H9 (cell line): ENCODE data around the gene COX10. TPM values are rescaled to one million over a fixed set of nuclear protein-coding genes. Genes with fewer than 3 reads are reported as not detected.

ENCODE experiments used
- DNase-seq: peaks from one replicate; pipeline ENCODE4 v3.0.0-alpha.2; 2017
- H2AFZ ChIP-seq: one replicate; pipeline ENCODE4 v1.6.1; 2013; ENCODE audit warnings: mild to moderate bottlenecking, low read length, control low read depth, moderate library complexity
- H2AK5ac ChIP-seq: 2 replicates; pipeline ENCODE4 v1.6.1; 2013; ENCODE audit warnings: low read length, control low read depth, mixed read lengths; ENCODE audit not compliant: insufficient read length
- H2BK120ac ChIP-seq: one replicate; pipeline ENCODE4 v1.6.1; 2013; ENCODE audit warnings: low read depth, mild to moderate bottlenecking, low read length, control low read depth, inconsistent platforms; ENCODE audit not compliant: poor library complexity, severe bottlenecking
- H2BK12ac ChIP-seq: 2 replicates; pipeline ENCODE4 v1.6.1; 2013; ENCODE audit warnings: low read length, control low read depth, mixed read lengths, low read depth; ENCODE audit not compliant: insufficient read length
- H2BK15ac ChIP-seq: 2 replicates; pipeline ENCODE4 v1.6.1; 2013; ENCODE audit warnings: low read depth, low read length, control low read depth
- H2BK20ac ChIP-seq: one replicate; pipeline ENCODE4 v1.6.1; 2013; ENCODE audit warnings: low read depth, mild to moderate bottlenecking, low read length, control low read depth, inconsistent platforms; ENCODE audit not compliant: poor library complexity, severe bottlenecking
- H2BK5ac ChIP-seq: 2 replicates; pipeline ENCODE4 v1.6.1; 2013; ENCODE audit warnings: low read length, control low read depth, mixed read lengths; ENCODE audit not compliant: insufficient read length
- H3K14ac ChIP-seq: 2 replicates; pipeline ENCODE4 v1.6.1; 2013; ENCODE audit warnings: low read length, control low read depth; ENCODE audit not compliant: insufficient read depth
- H3K18ac ChIP-seq: 2 replicates; pipeline ENCODE4 v1.6.1; 2013; ENCODE audit warnings: low read depth, mild to moderate bottlenecking, mixed read lengths, low read length, control low read depth; ENCODE audit not compliant: insufficient read length
- H3K23ac ChIP-seq: 2 replicates; pipeline ENCODE4 v1.6.1; 2013; ENCODE audit warnings: low read length, control low read depth, mixed read lengths, low read depth; ENCODE audit not compliant: insufficient read length
- H3K23me2 ChIP-seq: 2 replicates; pipeline ENCODE4 v1.6.1; 2013; ENCODE audit warnings: low read depth, mild to moderate bottlenecking, mixed read lengths, low read length, control low read depth; ENCODE audit not compliant: insufficient read length, poor library complexity, severe bottlenecking
- H3K27ac ChIP-seq: 2 replicates; pipeline ENCODE4 v1.5.1; 2013; ENCODE audit warnings: low read length, control low read depth, mixed read lengths, low read depth; ENCODE audit not compliant: insufficient read length
- H3K27me3 ChIP-seq: 2 replicates; pipeline ENCODE4 v1.6.1; 2013; ENCODE audit warnings: low read length, control low read depth, inconsistent platforms; ENCODE audit not compliant: insufficient read depth
- H3K4ac ChIP-seq: 2 replicates; pipeline ENCODE4 v1.6.1; 2013; ENCODE audit warnings: low read depth, mild to moderate bottlenecking, control low read depth, inconsistent platforms, low read length, moderate library complexity
- H3K4me1 ChIP-seq: 2 replicates; pipeline ENCODE4 v1.6.1; 2013; ENCODE audit warnings: low read length, control low read depth, inconsistent platforms; ENCODE audit not compliant: insufficient read depth
- H3K4me2 ChIP-seq: 2 replicates; pipeline ENCODE4 v1.6.1; 2013; ENCODE audit warnings: low read length, control low read depth, mixed read lengths; ENCODE audit not compliant: insufficient read length, insufficient read depth
- H3K56ac ChIP-seq: 2 replicates; pipeline ENCODE4 v1.6.1; 2013; ENCODE audit warnings: low read depth, mild to moderate bottlenecking, mixed read lengths, low read length, control low read depth; ENCODE audit not compliant: insufficient read length
- H3K79me1 ChIP-seq: 2 replicates; pipeline ENCODE4 v1.6.1; 2013; ENCODE audit warnings: low read depth, mild to moderate bottlenecking, moderate library complexity, low read length, control low read depth, inconsistent platforms; ENCODE audit not compliant: insufficient read depth, poor library complexity, severe bottlenecking
- H3K79me2 ChIP-seq: 2 replicates; pipeline ENCODE4 v1.6.1; 2013; ENCODE audit warnings: low read length, control low read depth, inconsistent platforms; ENCODE audit not compliant: insufficient read depth
- H3K9ac ChIP-seq: 2 replicates; pipeline ENCODE4 v1.6.1; 2013; ENCODE audit warnings: low read length, control low read depth, mixed read lengths; ENCODE audit not compliant: insufficient read length; ENCODE audit errors: extremely low read depth
- H3K9me3 ChIP-seq: one replicate; pipeline ENCODE4 v1.6.1; 2013; ENCODE audit warnings: low read depth, low read length, inconsistent platforms; ENCODE audit not compliant: control insufficient read depth
- H3T11ph ChIP-seq: one replicate; pipeline ENCODE4 v1.6.1; 2013; ENCODE audit warnings: mild to moderate bottlenecking, low read length, control low read depth, inconsistent platforms
- H4K20me1 ChIP-seq: one replicate; pipeline ENCODE4 v1.6.1; 2013; ENCODE audit not compliant: control insufficient read depth, insufficient read length, insufficient read depth
- H4K5ac ChIP-seq: 2 replicates; pipeline ENCODE4 v1.6.1; 2013; ENCODE audit warnings: low read depth, mild to moderate bottlenecking, mixed read lengths, low read length, control low read depth; ENCODE audit not compliant: insufficient read length
- H4K8ac ChIP-seq: replicated peaks from 2 replicates; pipeline ENCODE4 v1.6.1; 2013; ENCODE audit warnings: low read length, control low read depth, mixed read lengths, low read depth; ENCODE audit not compliant: insufficient read length
- H4K91ac ChIP-seq: 2 replicates; pipeline ENCODE4 v1.6.1; 2013; ENCODE audit warnings: low read depth, mild to moderate bottlenecking, moderate library complexity, mixed read lengths, low read length, control low read depth; ENCODE audit not compliant: insufficient read length
- H3K27ac Mint-ChIP-seq, 3 experiments: 2 replicates in 2 of 3; 3 replicates in 1 of 3; pipeline ENCODE4 v1.8.0; 2020 to 2021; ENCODE audit warnings: mixed read lengths in 3 of 3, mild to moderate bottlenecking in 1 of 3, moderate library complexity in 1 of 3
- H3K27me3 Mint-ChIP-seq: 2 replicates; pipeline ENCODE4 v1.8.0; 2021; ENCODE audit warnings: low read depth, mild to moderate bottlenecking, moderate library complexity, mixed read lengths
- H3K36me3 Mint-ChIP-seq, 3 experiments: 2 replicates in 2 of 3; 3 replicates in 1 of 3; pipeline ENCODE4 v1.8.0; 2020 to 2021; ENCODE audit warnings: low read depth in 3 of 3, mixed read lengths in 3 of 3; ENCODE audit not compliant: insufficient read depth in 1 of 3
- H3K4me1 Mint-ChIP-seq, 2 experiments: 2 replicates each; pipeline ENCODE4 v1.8.0; 2020; ENCODE audit warnings: mixed read lengths in 2 of 2
- H3K4me3 Mint-ChIP-seq, 2 experiments: 2 replicates in 1 of 2; 3 replicates in 1 of 2; pipeline ENCODE4 v1.8.0; 2020 to 2021; ENCODE audit warnings: mild to moderate bottlenecking in 2 of 2, mixed read lengths in 2 of 2, moderate library complexity in 1 of 2
- H3K9me3 Mint-ChIP-seq, 2 experiments: 2 replicates in 1 of 2; 3 replicates in 1 of 2; pipeline ENCODE4 v1.8.0; 2020; ENCODE audit warnings: mild to moderate bottlenecking in 2 of 2, mixed read lengths in 2 of 2, moderate library complexity in 1 of 2
- WGBS: extraction: QIAGEN DNeasy Blood & Tissue Kit; methylation state at CpG from one replicate; pipeline ENCODE4 v1.1.7; 2013; ENCODE audit warnings: missing lambda C conversion rate, low lambda C conversion rate, mixed read lengths; ENCODE audit not compliant: insufficient read length; ENCODE audit errors: extremely low coverage; 5-methylcytosine and 5-hydroxymethylcytosine counted together
- total RNA-seq: library from RNA; stranded (reverse); gene quantifications from 2 replicates; pipeline ENCODE4 v1.2.1, GENCODE V29; 2021
- TF ChIP-seq, protein P1 (sequence below): fragments of 200-600 bp; sonication (generic); conservative IDR thresholded peaks from 3 replicates; pipeline ENCODE4 v1.8.0; 2021; ENCODE audit warnings: antibody characterized with exemption, mild to moderate bottlenecking

The COX10 gene
- total RNA-seq, 1 experiment from 2014 or later: 20.6 TPM

DNA sequence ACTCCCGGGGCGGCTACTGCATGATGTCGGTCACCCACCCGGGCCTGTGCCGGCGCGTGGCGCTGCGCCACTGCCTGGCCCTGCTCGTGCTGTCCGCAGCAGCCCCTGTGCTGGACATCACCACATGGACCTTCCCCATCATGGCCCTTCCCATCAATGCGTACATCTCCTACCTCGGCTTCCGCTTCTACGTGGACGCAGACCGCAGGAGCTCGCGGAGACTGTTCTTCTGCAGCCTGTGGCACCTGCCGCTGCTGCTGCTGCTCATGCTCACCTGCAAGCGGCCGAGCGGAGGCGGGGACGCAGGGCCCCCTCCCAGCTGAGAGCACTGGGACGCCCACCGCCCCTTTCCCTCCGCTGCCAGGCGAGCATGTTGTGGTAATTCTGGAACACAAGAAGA, 137.6 kb downstream of the COX10 start:
- H3K18ac ChIP-seq: no peak overlapping the region
- H3K79me1 ChIP-seq: no peaks in the 10 kb centered on the region
- no peak overlapping the region for H3K4ac ChIP-seq
- H3K14ac ChIP-seq: no peak overlapping the region
- no peak overlapping the region for H3K9ac ChIP-seq
- H4K8ac ChIP-seq: no peak overlapping the region
- H4K5ac ChIP-seq: no peak overlapping the region
- H2BK120ac ChIP-seq: no peak overlapping the region
- peaks cover 6% of the 10 kb centered on the region for H3K9me3 ChIP-seq
- no peak overlapping the region for H3T11ph ChIP-seq
- WGBS: no CpG with 5 or more reads among the region's 29 CpGs
- H3K4me2 ChIP-seq: no peak overlapping the region
- H3K56ac ChIP-seq: no peak overlapping the region
- peaks cover 12 to 14% of the 10 kb centered on the region in 2 experiments for H3K9me3 Mint-ChIP-seq
- H2BK12ac ChIP-seq: no peak overlapping the region
- no peak overlapping the region for H2BK20ac ChIP-seq
- no peaks in the 10 kb centered on the region for H3K79me2 ChIP-seq
- peak; percentile 25 for DNase-seq
- H3K4me1 ChIP-seq: no peaks in the 10 kb centered on the region
- H4K91ac ChIP-seq: no peak overlapping the region
- H2AK5ac ChIP-seq: no peak overlapping the region
- H3K23ac ChIP-seq: no peak overlapping the region
- H3K4me1 Mint-ChIP-seq: peaks cover 2 to 7% of the 10 kb centered on the region in 2 experiments
- H3K23me2 ChIP-seq: no peaks in the 10 kb centered on the region
- H3K27ac Mint-ChIP-seq: no peak overlapping the region
- H3K36me3 Mint-ChIP-seq: peaks cover 18 to 28% (median 22%) of the 10 kb centered on the region in 3 experiments
- H2BK15ac ChIP-seq: no peak overlapping the region
- no peaks in the 10 kb centered on the region for H4K20me1 ChIP-seq
- H2AFZ ChIP-seq: no peak overlapping the region
- no peaks in the 10 kb centered on the region for H3K27me3 ChIP-seq
- no peaks in the 10 kb centered on the region for H3K27me3 Mint-ChIP-seq
- H3K4me3 Mint-ChIP-seq: no peak overlapping the region
- H2BK5ac ChIP-seq: no peak overlapping the region
- TF ChIP-seq, protein P1, sequence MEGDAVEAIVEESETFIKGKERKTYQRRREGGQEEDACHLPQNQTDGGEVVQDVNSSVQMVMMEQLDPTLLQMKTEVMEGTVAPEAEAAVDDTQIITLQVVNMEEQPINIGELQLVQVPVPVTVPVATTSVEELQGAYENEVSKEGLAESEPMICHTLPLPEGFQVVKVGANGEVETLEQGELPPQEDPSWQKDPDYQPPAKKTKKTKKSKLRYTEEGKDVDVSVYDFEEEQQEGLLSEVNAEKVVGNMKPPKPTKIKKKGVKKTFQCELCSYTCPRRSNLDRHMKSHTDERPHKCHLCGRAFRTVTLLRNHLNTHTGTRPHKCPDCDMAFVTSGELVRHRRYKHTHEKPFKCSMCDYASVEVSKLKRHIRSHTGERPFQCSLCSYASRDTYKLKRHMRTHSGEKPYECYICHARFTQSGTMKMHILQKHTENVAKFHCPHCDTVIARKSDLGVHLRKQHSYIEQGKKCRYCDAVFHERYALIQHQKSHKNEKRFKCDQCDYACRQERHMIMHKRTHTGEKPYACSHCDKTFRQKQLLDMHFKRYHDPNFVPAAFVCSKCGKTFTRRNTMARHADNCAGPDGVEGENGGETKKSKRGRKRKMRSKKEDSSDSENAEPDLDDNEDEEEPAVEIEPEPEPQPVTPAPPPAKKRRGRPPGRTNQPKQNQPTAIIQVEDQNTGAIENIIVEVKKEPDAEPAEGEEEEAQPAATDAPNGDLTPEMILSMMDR: no peak
- no peak overlapping the region for H3K27ac ChIP-seq
